CD4-positive, alpha-beta T cell treated with Interleukin-6 for 4 hours (primary cell): ENCODE data around the gene DHRS2.
"Not testable (repeated sequence)": the region's sequence is repeated elsewhere in the genome, so short reads cannot be mapped to it uniquely, and the experiment has no call there.

ENCODE experiments used
- DNase-seq: peaks from one replicate; pipeline ENCODE4 v3.0.0-alpha.2; 2020; ENCODE audit warnings: mixed read lengths

The DHRS2 gene

GRCh38 chr14:23634698-23635412 lies 1.3 kb upstream of the DHRS2 start:
- not testable (repeated sequence) for DNase-seq

- DNase-seq = not testable (repeated sequence)
Observed at GRCh38 chr14:23637312-23637654, 1.1 kb downstream of the DHRS2 start.

- not testable (repeated sequence) for DNase-seq
Observed at GRCh38 chr14:23637655-23638413, 1.7 kb downstream of the DHRS2 start.

- DNase-seq = no peak
Observed at GRCh38 chr14:23638414-23639047, 2.4 kb downstream of the DHRS2 start.

- no peak for DNase-seq
Observed at GRCh38 chr14:23639048-23639890, 3.1 kb downstream of the DHRS2 start.

- DNase-seq = no peak
Observed at GRCh38 chr14:23639891-23640523, 3.8 kb downstream of the DHRS2 start.

- DNase-seq = no peak
Observed at GRCh38 chr14:23640524-23641141, 4.5 kb downstream of the DHRS2 start.

GRCh38 chr14:23641180-23641914 lies 5.2 kb downstream of the DHRS2 start:
- no peak for DNase-seq

- DNase-seq = no peak
Observed at GRCh38 chr14:23641915-23642588, 5.9 kb downstream of the DHRS2 start.

- no peak for DNase-seq
Observed at GRCh38 chr14:23643533-23644194, 7.5 kb downstream of the DHRS2 start.

GRCh38 chr14:23644195-23644918 lies 8.2 kb downstream of the DHRS2 start:
- DNase-seq = no peak

- no peak for DNase-seq
Observed at GRCh38 chr14:23644919-23645336, 8.8 kb downstream of the DHRS2 start.

GRCh38 chr14:23645504-23645811 lies 9.3 kb downstream of the DHRS2 start:
- DNase-seq = no peak

- no peak for DNase-seq
Observed at GRCh38 chr14:23645812-23646647, 9.9 kb downstream of the DHRS2 start.

- no peak for DNase-seq
Observed at GRCh38 chr14:23646648-23647549, 10.7 kb downstream of the DHRS2 start.

- no peak for DNase-seq
Observed at GRCh38 chr14:23647619-23648018, 11.5 kb downstream of the DHRS2 start.

- DNase-seq = no peak
Observed at GRCh38 chr14:23648764-23649460, 12.7 kb downstream of the DHRS2 start.
